Bronchial epithelial cell (primary cell): Measurements from ENCODE around the gene CEBPZ. TPM values are rescaled to one million over a fixed set of nuclear protein-coding genes. Genes with fewer than 3 reads are reported as not detected.
"Not testable (repeated sequence)": the region's sequence is repeated elsewhere in the genome, so short reads cannot be mapped to it uniquely, and the experiment has no call there.

Source experiments
- DNase-seq: peaks from one replicate; pipeline ENCODE4 v3.0.0-alpha.2; 2010; ENCODE audit warnings: low read depth
- FAIRE-seq: peaks from 2 replicates; lab custom pipeline; 2011; peaks lifted over from hg19 to GRCh38; lab: Jason Lieb, UNC
- H3K27me3 ChIP-seq: 2 replicates; pipeline ENCODE4 v1.5.1; 2011; ENCODE audit warnings: low read length; ENCODE audit not compliant: control insufficient read depth, insufficient read depth
- H3K36me3 ChIP-seq: 2 replicates; pipeline ENCODE4 v1.5.1; 2011; ENCODE audit warnings: low read length; ENCODE audit not compliant: control insufficient read depth, insufficient read depth
- H3K4me3 ChIP-seq: 2 replicates; pipeline ENCODE4 v1.5.1; 2011; ENCODE audit warnings: mild to moderate bottlenecking, low read depth, low read length, control low read depth
- total RNA-seq: library from RNA; depleted of rRNA; stranded (reverse); fragments of >200 nt; gene quantifications from 2 replicates; pipeline ENCODE4 v1.2.1, GENCODE V29; 2014
- TF ChIP-seq, protein P1 (sequence below): IDR thresholded peaks from 2 replicates; pipeline ENCODE4 v1.5.1; 2011; ENCODE audit warnings: mild to moderate bottlenecking, moderate library complexity, low read length, control low read depth, inconsistent platforms; ENCODE audit not compliant: insufficient read depth, severe bottlenecking

Gene CEBPZ
- total RNA-seq, 1 donor from 2014 or later, result 62.9 TPM

DNA sequence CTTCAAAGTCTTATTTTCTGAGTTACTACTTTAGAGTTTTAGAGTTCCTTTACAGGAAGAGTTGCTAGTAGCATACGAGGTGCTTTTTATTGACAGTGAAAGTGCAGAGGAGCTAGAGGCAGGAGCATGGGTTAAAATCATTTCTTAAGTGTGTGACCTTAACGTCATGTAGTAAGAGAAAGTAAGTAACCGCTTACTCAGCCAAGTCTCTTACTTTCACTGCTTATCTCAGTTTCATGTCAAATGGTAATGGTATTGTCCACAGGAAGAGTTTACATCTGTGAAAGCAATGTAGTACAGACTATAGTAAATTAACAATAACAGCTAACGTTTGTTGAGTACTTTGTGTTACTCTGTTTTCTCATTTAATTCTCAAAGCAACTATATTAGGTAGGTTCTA, 12.6 kb upstream of the CEBPZ start:
- FAIRE-seq (no peak), DNase-seq (no peak)
- Histone ChIP-seq H3K36me3 (peaks cover 6% of the 10 kb centered on the region), H3K27me3 (no peaks in the 10 kb centered on the region), H3K4me3 (no peak overlapping the region)
- TF ChIP-seq, protein P1, sequence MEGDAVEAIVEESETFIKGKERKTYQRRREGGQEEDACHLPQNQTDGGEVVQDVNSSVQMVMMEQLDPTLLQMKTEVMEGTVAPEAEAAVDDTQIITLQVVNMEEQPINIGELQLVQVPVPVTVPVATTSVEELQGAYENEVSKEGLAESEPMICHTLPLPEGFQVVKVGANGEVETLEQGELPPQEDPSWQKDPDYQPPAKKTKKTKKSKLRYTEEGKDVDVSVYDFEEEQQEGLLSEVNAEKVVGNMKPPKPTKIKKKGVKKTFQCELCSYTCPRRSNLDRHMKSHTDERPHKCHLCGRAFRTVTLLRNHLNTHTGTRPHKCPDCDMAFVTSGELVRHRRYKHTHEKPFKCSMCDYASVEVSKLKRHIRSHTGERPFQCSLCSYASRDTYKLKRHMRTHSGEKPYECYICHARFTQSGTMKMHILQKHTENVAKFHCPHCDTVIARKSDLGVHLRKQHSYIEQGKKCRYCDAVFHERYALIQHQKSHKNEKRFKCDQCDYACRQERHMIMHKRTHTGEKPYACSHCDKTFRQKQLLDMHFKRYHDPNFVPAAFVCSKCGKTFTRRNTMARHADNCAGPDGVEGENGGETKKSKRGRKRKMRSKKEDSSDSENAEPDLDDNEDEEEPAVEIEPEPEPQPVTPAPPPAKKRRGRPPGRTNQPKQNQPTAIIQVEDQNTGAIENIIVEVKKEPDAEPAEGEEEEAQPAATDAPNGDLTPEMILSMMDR, result no peak

DNA sequence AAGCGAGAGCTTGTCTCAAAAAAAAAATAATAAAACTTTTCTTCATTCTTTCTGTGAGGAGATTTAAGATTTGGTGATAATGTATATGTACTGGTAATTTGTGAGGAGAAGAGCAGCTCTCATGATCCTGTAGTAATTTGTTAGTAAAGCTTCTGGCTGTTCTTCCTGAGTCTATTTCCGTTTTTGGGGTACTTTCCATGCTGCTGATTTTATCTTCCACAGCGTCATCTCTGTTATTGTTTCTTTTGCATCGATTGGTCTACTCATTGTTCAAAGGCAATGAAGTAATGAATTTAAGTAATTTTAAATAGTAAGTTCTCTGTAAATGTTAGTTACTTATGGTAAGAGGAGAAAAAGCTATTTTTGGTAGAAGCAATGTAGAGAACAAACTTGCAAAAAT, 12.0 kb upstream of the CEBPZ start:
- DNase-seq (no peak), FAIRE-seq (no peak)
- peaks cover 6% of the 10 kb centered on the region for H3K36me3 ChIP-seq

DNA sequence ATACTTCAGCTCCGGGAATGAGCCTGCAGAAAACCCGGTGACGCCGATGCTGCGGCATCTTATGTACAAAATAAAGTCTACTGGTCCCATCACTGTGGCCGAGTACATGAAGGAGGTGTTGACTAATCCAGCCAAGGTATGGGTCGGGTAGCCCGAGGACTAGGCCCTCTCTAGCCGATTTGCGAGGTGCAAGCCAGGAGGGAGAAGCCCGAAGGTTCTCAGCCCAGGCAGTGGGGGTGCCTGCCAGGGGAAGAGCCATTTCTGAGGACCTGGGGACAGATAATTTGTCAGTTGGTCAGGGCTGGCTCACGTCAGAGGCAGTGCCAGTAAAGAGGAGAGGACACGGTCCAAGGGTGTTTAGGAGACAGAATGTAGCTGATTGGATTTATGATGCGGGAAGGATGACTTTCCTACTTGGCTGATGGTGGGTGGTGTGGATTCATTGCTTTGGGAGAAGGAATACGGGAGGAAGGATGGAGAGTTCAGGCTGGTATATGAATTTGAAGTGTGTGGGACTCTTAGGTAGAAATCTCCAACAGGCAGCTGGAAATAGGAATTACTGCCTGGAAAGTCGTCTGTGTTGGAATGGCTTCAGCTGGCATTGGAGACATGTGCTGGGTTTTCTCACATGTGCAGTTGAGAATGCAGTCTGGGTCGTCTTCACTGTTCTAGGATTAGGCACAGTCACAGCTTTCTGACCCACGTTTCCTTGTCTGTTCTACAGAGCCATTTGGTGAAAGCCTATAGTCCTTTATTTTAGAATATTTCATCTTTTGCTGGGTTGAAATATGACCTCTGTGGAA, 936 bp upstream of the CEBPZ start:
- Histone ChIP-seq H3K27me3 (no peaks in the 10 kb centered on the region), H3K36me3 (peaks cover 7% of the 10 kb centered on the region), H3K4me3 (peak overlapping the region; percentile 85)
- TF ChIP-seq, protein P1, result no peak
- DNase-seq, result peak; percentile 35
- no peak for FAIRE-seq

More for the DNA sequence above, 12.0 kb upstream of the CEBPZ start:
- TF ChIP-seq, protein P1, result no peak
- H3K27me3 ChIP-seq, result no peaks in the 10 kb centered on the region
- no peak overlapping the region for H3K4me3 ChIP-seq

DNA sequence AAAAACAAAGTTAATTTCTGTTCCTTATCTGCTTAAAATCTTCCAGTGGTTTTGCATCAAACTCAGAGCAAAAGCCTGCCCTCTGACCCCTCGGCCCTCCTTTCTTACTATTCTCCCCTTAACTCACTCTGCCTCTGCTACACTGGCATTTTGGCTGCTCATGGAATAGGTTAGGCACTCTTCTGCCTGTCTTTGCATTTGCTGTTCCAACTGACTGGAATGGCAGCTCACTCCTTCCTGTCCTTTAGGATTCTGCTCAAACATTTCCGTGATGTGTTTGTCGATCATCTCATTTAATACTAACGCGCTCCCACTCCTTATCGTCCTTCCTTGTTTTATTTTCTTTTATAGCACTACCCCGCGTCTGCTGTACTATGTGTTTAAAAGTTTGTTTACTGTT, 815 bp downstream of the CEBPZ start:
- H3K27me3 ChIP-seq, result no peaks in the 10 kb centered on the region
- DNase-seq (peak; percentile 19), FAIRE-seq (no peak)
- peaks cover 7% of the 10 kb centered on the region for H3K36me3 ChIP-seq
- TF ChIP-seq, protein P1, result no peak
- H3K4me3 ChIP-seq, result peak overlapping the region; percentile 85

DNA sequence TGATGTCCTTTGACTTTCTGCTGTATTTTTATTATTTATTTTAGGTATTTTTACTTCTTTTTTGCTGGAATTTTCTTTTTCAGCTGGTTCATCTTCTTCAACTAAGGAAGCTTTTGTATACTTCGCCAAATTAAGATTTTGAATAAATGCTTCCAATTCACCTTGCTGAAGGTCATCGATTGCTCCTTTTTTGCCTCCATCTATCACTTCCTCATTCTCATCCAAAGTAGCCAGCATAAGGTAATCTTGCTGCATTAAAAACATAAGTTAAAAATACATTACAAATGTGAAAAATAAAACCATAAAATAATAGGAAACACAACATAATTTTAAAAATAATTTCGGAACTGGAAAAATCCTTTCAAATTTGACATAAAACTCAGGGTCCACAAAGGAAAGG, 2.6 kb downstream of the CEBPZ start:
- no peak for FAIRE-seq
- Histone ChIP-seq H3K27me3 (no peaks in the 10 kb centered on the region), H3K36me3 (peaks cover 7% of the 10 kb centered on the region), H3K4me3 (no peak overlapping the region)
- TF ChIP-seq, protein P1, result no peak
- DNase-seq, result no peak

DNA sequence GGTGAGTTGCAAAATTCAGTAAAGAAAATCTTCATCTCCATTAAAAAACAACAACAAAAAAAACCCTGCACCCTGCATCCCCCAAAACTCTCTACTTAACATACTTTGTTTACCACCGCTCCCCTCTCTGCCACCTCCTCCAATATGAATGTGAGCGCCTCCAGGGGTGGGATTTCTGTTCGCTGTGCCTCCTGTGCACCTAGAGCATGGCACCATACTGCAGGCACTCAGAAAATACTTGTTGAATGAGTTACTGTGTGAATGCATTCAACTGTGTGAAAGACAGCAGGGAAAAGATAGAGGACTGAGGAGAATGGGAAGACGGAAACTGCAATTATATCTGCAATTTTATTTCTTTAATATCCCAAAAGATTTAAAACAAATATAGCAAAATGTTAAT, 4.5 kb downstream of the CEBPZ start:
- DNase-seq (no peak), FAIRE-seq (no peak)
- no peaks in the 10 kb centered on the region for H3K27me3 ChIP-seq
- peaks cover 7% of the 10 kb centered on the region for H3K36me3 ChIP-seq
- TF ChIP-seq, protein P1, result no peak
- H3K4me3 ChIP-seq, result no peak overlapping the region

DNA sequence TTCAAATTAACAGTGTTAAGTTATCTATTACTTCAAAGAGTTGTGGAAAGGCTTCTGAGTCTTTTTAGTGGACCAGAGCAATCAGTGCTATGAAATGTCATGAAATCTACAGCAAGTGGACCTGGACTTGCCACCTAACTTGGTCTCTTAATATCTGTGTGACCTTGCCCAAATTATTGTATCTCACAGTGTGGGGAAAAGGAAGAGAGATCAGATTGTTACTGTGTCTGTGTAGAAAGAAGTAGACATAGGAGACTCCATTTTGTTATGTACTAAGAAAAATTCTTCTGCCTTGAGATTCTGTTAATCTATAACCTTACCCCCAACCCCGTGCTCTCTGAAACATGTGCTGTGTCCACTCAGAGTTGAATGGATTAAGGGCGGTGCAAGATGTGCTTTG, 6.3 kb downstream of the CEBPZ start:
- FAIRE-seq, H3K4me3 ChIP-seq, DNase-seq, H3K36me3 ChIP-seq, H3K27me3 ChIP-seq: not testable (repeated sequence)
